HG03139 (cell line): ENCODE measurements around the gene ZSCAN30.
A peak's percentile ranks its signal among the peaks of the same experiment; 100 is the strongest.

Experiments
- ATAC-seq: cut with Tn5 transposase; IDR thresholded peaks from one replicate; pipeline ENCODE4 v1.9.1; 2021; ENCODE audit not compliant: unreplicated experiment

The ZSCAN30 gene

DNA sequence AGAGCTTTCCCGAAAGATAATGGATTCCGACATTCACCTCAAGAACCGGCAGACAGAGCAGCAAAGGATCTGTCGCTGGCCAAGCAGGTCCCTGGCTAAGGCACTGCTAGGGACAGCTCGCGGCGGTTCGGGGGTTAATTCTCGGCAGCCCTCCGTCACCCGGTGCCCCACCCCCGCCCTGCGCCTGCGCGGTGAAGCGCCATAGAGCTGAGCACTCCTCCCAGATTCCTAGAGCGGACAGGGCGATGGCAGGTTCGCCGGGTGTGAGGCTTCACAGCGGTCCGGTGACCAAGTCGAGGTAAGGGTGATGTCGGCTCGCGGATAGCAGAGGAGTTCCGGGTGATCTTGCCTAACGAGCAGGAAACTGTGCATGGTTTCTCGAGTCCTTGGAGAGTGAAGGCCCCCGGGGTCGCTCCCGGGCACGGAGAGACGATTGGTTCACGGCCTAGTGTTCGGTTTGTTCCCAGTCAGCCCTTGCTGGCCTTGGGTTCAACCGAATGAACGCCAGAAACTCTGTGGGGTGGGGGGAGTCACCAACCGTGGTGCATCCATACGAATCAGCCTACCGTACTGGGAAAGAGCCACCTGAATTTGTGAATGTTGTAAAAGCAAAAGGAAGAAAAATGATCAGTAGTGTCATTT, at the start of gene ZSCAN30:
TSS of gene ZSCAN30 (minus strand) at position 136 of the 642 bp plus-strand sequence. CDS start 25,877 bp downstream, outside the sequence.
- peak; percentile 87 for ATAC-seq

DNA sequence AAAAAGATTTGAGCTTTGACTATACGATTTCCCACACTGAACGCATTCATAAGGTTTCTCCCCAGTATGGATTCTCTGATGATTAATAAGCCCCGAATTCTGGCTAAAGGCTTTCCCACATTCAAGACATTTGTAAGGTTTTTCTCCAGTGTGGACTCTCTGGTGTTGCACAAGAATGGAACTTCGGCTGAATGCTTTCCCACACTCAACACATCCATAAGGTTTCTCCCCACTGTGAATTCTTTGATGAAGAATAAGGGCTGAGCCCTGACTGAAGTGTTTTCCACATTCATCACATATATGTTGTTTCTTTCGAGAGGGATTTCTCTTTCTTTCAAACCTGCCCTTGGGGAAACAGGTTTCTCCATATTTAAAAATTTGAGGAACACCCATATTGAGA, 47.3 kb upstream of the ZSCAN30 start:
- ATAC-seq = no peak

- ATAC-seq = no peak
Observed at GRCh38 chr18:35335866-35336265, 45.8 kb upstream of the ZSCAN30 start.

DNA sequence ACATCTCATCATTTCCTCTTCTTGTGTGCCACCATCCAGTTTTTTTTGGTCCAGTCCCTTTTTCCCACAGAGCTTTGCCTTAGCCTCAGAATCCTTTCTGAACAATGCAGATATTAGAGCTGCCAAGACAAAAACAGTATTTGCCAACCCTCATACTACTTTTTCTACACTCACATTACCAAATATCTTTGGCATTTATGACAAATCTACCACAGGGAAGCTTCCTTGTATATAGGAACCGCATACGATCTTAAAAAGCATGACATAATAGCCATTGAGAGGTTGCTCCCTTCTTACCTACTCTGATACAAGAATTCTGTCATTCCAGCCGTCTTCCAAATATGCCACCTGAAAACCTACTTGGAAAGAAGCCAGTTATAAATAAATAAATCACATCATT, 44.8 kb upstream of the ZSCAN30 start:
- no peak for ATAC-seq

DNA sequence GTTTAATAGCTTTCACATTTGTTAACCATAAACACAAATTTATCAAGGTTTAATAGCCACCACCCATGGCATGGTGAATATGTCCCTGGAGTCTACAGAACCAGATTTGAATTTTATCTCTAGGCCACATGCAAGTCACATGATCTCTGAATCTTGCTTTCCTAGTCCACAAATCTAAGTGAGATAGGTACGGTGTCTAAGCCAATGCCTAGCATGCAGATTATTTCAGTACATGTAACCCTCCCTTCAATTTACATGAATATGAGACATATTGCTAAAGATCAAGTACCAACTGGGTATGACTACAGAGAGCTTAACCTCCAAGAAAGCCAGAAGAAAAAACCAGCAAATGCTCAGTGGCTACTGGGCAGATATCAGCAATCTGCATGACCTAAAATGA, 44.2 kb upstream of the ZSCAN30 start:
- no peak for ATAC-seq

GRCh38 chr18:35331367-35332087, 41.5 kb upstream of the ZSCAN30 start:
- no peak for ATAC-seq

DNA sequence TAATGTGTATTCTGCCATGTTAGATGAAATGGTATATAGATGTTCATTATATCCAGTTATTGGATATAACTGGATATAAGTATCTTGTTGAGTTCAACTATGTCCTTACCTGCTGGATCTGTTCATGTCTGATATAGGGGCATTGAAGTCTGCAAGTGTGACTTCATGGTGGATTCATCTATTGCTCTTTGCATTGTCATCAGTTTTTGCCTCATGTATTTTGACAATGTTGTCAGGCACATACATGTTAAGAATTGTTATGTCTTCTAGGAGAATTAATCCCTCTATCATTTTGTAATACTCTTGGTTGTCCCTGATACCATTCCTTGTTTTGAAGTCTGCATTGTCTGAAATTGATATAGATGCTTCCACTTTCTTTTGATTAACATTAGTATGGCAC, 38.8 kb upstream of the ZSCAN30 start:
- ATAC-seq = no peak

- ATAC-seq = no peak
Observed at GRCh38 chr18:35326695-35327387, 36.8 kb upstream of the ZSCAN30 start.

DNA sequence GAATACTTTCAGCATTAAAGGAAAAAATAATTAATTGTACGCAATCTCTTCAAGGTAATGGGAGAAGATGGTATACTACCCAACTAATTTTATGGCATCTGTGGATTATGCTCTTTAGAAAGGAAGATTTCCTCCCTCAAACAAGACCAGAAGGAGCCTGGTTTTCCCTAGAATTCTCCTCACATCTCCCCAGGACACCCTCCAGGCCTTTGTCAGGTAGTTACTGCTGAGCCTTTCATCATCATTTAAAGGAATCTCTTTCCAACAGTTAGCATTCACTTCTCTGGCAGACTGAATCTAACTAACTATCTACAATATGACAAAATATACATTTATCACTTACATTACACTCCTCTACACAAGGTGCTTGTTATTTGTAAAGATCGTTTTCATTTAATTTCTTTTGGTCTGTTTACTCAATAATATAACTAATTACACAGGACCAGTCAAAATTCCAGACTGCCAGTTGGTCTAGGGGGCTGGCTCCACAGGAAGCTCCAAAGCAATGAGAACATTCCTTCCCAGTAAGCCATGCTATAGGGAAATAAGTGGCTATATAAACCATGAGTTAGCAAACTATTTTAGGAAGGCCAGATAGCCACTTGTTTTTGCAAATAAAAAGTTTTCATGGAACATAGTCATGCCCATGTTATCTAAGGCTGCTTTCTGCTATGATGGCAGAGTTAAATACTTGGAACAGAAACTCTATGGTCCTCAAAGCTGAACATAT, 35.1 kb upstream of the ZSCAN30 start:
- no peak for ATAC-seq

- ATAC-seq = no peak
Observed at GRCh38 chr18:35322486-35323458, 32.7 kb upstream of the ZSCAN30 start.

GRCh38 chr18:35311496-35311895, 21.5 kb upstream of the ZSCAN30 start:
- ATAC-seq = no peak

DNA sequence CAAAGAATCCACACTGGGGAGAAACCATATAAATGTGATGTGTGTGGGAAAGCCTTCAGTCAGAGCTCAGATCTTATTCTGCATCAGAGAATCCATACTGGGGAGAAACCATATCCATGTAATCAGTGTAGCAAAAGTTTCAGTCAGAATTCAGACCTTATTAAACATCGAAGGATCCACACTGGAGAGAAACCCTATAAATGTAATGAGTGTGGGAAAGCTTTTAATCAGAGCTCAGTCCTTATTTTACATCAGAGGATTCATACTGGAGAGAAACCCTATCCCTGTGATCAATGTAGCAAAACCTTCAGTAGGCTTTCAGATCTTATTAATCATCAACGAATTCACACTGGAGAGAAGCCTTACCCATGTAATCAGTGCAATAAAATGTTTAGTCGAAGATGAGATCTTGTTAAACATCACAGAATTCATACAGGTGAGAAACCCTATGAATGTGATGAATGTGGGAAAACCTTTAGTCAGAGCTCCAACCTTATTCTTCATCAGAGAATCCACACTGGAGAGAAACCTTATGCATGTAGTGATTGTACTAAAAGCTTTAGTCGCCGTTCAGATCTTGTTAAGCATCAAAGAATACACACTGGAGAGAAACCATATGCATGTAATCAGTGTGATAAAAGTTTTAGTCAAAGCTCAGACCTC, 16.7 kb upstream of the ZSCAN30 start:
- no peak for ATAC-seq

DNA sequence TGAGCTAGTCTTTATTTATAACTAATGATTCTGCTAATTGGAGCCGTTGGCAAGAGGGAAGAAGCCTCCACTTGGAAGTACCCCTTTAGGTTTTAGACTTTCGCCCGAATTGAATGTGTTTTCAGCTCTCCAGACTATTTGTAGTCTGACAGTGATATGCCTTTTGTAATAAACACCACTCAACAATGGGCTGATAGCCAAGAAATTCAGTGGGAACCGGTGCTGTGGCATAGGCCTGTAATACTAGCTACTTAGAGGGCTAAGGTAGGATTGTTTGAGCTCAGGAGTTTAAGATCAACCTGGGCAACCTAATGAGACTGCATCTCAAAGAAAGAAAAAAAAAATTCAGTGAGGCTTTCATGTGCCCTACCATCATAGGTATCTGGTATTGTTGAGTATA, 13.6 kb upstream of the ZSCAN30 start:
- ATAC-seq = no peak

DNA sequence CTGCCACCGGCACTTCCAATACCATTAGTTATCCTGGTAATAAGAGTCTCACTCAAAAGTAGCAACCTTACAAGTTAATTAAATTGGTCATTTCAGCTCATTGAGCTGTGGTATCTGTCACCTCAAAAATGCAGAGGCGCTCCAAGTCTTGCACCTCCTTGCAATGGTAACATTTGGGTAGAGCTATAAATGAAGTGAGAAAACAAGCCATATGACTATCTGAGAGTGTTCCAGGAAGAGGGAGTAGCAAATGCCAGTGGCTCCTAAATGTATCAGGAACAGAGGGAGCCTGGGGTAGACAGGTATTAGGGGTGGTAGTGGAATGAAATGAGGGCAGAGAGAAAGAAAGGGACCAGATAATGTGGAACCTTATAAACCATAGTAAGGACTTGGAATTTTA, 6.0 kb upstream of the ZSCAN30 start:
- no peak for ATAC-seq

GRCh38 chr18:35291166-35291565, 1.1 kb upstream of the ZSCAN30 start:
- no peak for ATAC-seq

GRCh38 chr18:35289727-35290093, 319 bp downstream of the ZSCAN30 start:
- ATAC-seq = peak; percentile 15

DNA sequence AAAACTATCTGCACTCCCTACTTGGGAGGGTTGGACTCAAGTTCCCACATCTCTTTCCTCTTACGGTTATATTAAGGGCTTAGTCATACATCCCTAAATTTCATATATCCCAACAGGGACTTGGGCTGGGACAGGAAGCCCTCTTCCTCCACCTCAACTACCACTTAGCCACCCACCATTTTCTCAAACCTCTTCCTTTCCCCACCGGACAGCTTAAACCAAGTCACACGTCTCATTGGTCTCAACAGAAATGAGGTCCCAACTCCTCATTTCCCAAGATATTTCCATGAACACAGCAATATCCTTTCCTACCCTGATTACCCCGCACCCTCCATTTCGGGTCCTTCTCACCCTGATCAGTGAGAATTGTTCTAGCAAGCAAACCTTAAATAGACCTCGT, 736 bp downstream of the ZSCAN30 start:
- no peak for ATAC-seq

GRCh38 chr18:35284841-35285240, 5.2 kb downstream of the ZSCAN30 start:
- no peak for ATAC-seq

GRCh38 chr18:35283923-35284794, 5.9 kb downstream of the ZSCAN30 start:
- ATAC-seq = no peak
